GDM1 (cell line): Measurements from ENCODE around the gene LAD1.

ENCODE experiments used
- DNase-seq: peaks from one replicate; lab custom pipeline; 2025; lab: John Stamatoyannopoulos, UW

The LAD1 gene

GRCh38 chr1:201363467-201363866 lies 35.7 kb downstream of the LAD1 start:
- DNase-seq: no peak

GRCh38 chr1:201362906-201363305 lies 36.2 kb downstream of the LAD1 start:
- no peak for DNase-seq

- DNase-seq: no peak
Measured at GRCh38 chr1:201361652-201362504, 37.2 kb downstream of the LAD1 start.

GRCh38 chr1:201360901-201361651 lies 38.0 kb downstream of the LAD1 start:
- DNase-seq: no peak

- DNase-seq: no peak
Measured at GRCh38 chr1:201360486-201360885, 38.6 kb downstream of the LAD1 start.

- DNase-seq: no peak
Measured at GRCh38 chr1:201359873-201360210, 39.3 kb downstream of the LAD1 start.

GRCh38 chr1:201359031-201359872 lies 39.9 kb downstream of the LAD1 start:
- no peak for DNase-seq

- no peak for DNase-seq
Measured at GRCh38 chr1:201358596-201358995, 40.5 kb downstream of the LAD1 start.

GRCh38 chr1:201357636-201358348 lies 41.3 kb downstream of the LAD1 start:
- DNase-seq: no peak

GRCh38 chr1:201357211-201357610 lies 41.9 kb downstream of the LAD1 start:
- DNase-seq: no peak

- DNase-seq: no peak
Measured at GRCh38 chr1:201356701-201357100, 42.4 kb downstream of the LAD1 start.

GRCh38 chr1:201356236-201356635 lies 42.9 kb downstream of the LAD1 start:
- DNase-seq: no peak

- DNase-seq: no peak
Measured at GRCh38 chr1:201355471-201355870, 43.7 kb downstream of the LAD1 start.

GRCh38 chr1:201354901-201355295 lies 44.2 kb downstream of the LAD1 start:
- DNase-seq: no peak

GRCh38 chr1:201354151-201354900 lies 44.8 kb downstream of the LAD1 start:
- no peak for DNase-seq

GRCh38 chr1:201353186-201353940 lies 45.8 kb downstream of the LAD1 start:
- DNase-seq: no peak

GRCh38 chr1:201351617-201352016 lies 47.5 kb downstream of the LAD1 start:
- DNase-seq: no peak

GRCh38 chr1:201350884-201351283 lies 48.2 kb downstream of the LAD1 start:
- no peak for DNase-seq

GRCh38 chr1:201350361-201350725 lies 48.8 kb downstream of the LAD1 start:
- no peak for DNase-seq

- DNase-seq: no peak
Measured at GRCh38 chr1:201349092-201349491, 50.0 kb downstream of the LAD1 start.

GRCh38 chr1:201348211-201348566 lies 50.9 kb downstream of the LAD1 start:
- no peak for DNase-seq
